NB4 (cell line): ENCODE measurements around the gene CDCA7.

Experiments
- POLR2A ChIP-seq: IDR thresholded peaks from 2 replicates; pipeline ENCODE4 v1.6.1; 2011; ENCODE audit warnings: mild to moderate bottlenecking; ENCODE audit not compliant: insufficient read length; ENCODE audit errors: extremely low read depth
- TF ChIP-seq, protein P1 (sequence below): IDR thresholded peaks from one replicate; pipeline ENCODE4 v1.5.1; 2012; ENCODE audit warnings: low read depth, low read length
- TF ChIP-seq, protein P2 (sequence below): IDR thresholded peaks from 2 replicates; pipeline ENCODE4 v1.6.1; 2011; ENCODE audit warnings: low read depth, low read length

DNA sequence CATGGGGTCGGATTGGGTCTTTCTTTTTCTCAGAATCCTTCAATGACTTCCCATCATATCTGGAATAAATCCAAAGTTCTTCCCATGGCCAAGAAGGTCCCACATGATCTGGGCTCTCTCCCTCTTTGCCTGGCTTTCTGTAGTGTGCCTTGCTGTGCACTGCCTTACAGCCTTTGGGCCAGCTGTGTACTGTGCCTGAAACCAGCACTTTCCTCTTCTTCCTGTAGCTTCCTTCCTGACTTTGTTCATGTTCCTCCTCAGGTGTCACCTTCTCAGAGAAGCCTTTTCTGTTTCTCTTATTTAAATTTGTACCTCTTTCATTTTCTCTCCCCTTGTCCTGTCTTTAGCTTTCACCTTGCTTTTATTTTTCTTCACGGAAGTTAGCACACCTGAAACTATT is 4.3 kb upstream of the CDCA7 start:
- TF ChIP-seq, protein P1, sequence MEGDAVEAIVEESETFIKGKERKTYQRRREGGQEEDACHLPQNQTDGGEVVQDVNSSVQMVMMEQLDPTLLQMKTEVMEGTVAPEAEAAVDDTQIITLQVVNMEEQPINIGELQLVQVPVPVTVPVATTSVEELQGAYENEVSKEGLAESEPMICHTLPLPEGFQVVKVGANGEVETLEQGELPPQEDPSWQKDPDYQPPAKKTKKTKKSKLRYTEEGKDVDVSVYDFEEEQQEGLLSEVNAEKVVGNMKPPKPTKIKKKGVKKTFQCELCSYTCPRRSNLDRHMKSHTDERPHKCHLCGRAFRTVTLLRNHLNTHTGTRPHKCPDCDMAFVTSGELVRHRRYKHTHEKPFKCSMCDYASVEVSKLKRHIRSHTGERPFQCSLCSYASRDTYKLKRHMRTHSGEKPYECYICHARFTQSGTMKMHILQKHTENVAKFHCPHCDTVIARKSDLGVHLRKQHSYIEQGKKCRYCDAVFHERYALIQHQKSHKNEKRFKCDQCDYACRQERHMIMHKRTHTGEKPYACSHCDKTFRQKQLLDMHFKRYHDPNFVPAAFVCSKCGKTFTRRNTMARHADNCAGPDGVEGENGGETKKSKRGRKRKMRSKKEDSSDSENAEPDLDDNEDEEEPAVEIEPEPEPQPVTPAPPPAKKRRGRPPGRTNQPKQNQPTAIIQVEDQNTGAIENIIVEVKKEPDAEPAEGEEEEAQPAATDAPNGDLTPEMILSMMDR = no peak
- no peak for TF ChIP-seq POLR2A
- TF ChIP-seq, protein P2, sequence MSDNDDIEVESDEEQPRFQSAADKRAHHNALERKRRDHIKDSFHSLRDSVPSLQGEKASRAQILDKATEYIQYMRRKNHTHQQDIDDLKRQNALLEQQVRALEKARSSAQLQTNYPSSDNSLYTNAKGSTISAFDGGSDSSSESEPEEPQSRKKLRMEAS = no peak
